Sigmoid colon (tissue), 7 donors: ENCODE measurements around the gene CWC27. TPM values are rescaled to one million over a fixed set of nuclear protein-coding genes. Genes with fewer than 3 reads are reported as not detected.

Experiments used
- DNase-seq: peaks from one replicate; pipeline ENCODE4 v3.0.0-alpha.2; 2019
- H3K27ac ChIP-seq, 4 donors: fragments of 200-600 bp; sonication (generic); one replicate each; pipeline ENCODE4 v1.5.1; 2016 to 2019; ENCODE audit warnings: mild to moderate bottlenecking in 1 of 4
- H3K27me3 ChIP-seq, 3 donors: fragments of 200-600 bp; sonication (generic); one replicate each; pipeline ENCODE4 v1.5.1; 2019; ENCODE audit warnings: mild to moderate bottlenecking in 1 of 3
- H3K36me3 ChIP-seq, 4 donors: fragments of 200-600 bp; sonication (generic); one replicate each; pipeline ENCODE4 v1.5.1; 2016 to 2019
- H3K4me1 ChIP-seq, 4 donors: fragments of 200-600 bp; sonication (generic); one replicate each; pipeline ENCODE4 v1.5.1; 2017 to 2019
- H3K4me3 ChIP-seq, 4 donors: fragments of 200-600 bp; sonication (generic); one replicate each; pipeline ENCODE4 v1.5.1; 2017 to 2019; ENCODE audit warnings: mild to moderate bottlenecking in 2 of 4, moderate library complexity in 1 of 4
- H3K9me3 ChIP-seq, 4 donors: fragments of 200-600 bp in 3 of 4; sonication (generic) in 3 of 4; one replicate each; pipeline versions ENCODE4 v1.5.1 to v1.6.1; 2013 to 2019
- CTCF ChIP-seq, 4 experiments: fragments of 450-650 bp in 3 of 4; fragments of 200-600 bp in 1 of 4; IDR thresholded peaks; one replicate each; pipeline ENCODE4 v1.5.1; 2016 to 2019; ENCODE audit warnings: antibody characterized with exemption in 4 of 4, mild to moderate bottlenecking in 3 of 4, moderate library complexity in 2 of 4
- EP300 ChIP-seq, 4 donors: sonication (generic); formaldehyde crosslinking; IDR thresholded peaks; one replicate each; pipeline ENCODE4 v1.6.1; 2017; ENCODE audit warnings: antibody characterized with exemption in 4 of 4
- POLR2A ChIP-seq, 2 donors: fragments of 450-650 bp; IDR thresholded peaks; one replicate each; pipeline ENCODE4 v1.6.1; 2016; ENCODE audit warnings: antibody characterized with exemption in 2 of 2, mild to moderate bottlenecking in 2 of 2, moderate library complexity in 2 of 2
- POLR2AphosphoS5 ChIP-seq, 4 donors: sonication (generic); formaldehyde crosslinking; IDR thresholded peaks; one replicate each; pipeline ENCODE4 v1.6.1; 2017; ENCODE audit warnings: antibody characterized with exemption in 4 of 4
- WGBS, 2 donors: extraction: QIAGEN DNeasy Blood & Tissue Kit; methylation state at CpG; one replicate each; pipeline ENCODE4 v1.1.7; 2013; 5-methylcytosine and 5-hydroxymethylcytosine counted together
- intact Hi-C: fragments of 100-400 bp; cut with DNase I; formaldehyde crosslinking; loops from one replicate; pipeline ENCODE4 v1.15.1; 2023
- polyA plus RNA-seq, 3 donors: library from polyadenylated mRNA; stranded (reverse); fragments of 200-250 nt; gene quantifications; one replicate each; pipeline ENCODE4 v1.2.3, GENCODE V29; 2013
- total RNA-seq, 4 donors: library from RNA; depleted of rRNA; stranded (reverse); fragments of >200 nt; gene quantifications; one replicate each; pipeline ENCODE4 v1.1.0, GENCODE V29; 2016
- donor health status: healthy with polysubstance abuse.
- donor health status: Bipolar disorder and iron deficiency.
- donor health status: healthy.

CWC27 gene
- total and polyA plus RNA-seq, 7 donors = 11.3 to 27.7 (median 18.9) TPM

- Histone ChIP-seq H3K27ac (no peak overlapping the region), H3K4me1 (no peaks in the 10 kb centered on the region), H3K27me3 (no peaks in the 10 kb centered on the region), H3K36me3 (peaks cover 0 to 24% (median 0%) of the 10 kb centered on the region in 4 donors), H3K4me3 (no peak overlapping the region), H3K9me3 (no peaks in the 10 kb centered on the region)
- no peak for DNase-seq
- intact Hi-C loops = no loop called here
- WGBS, 2 donors = 83 to 95% methylated on average over 1 of the region's 1 CpG
- TF ChIP-seq EP300 (IDR thresholded peaks at IDR 0.05) (no peak), CTCF (IDR thresholded peaks at IDR 0.05) (no peak), POLR2A (IDR thresholded peaks at IDR 0.05) (no peak), POLR2AphosphoS5 (IDR thresholded peaks at IDR 0.05) (no peak)
These were observed 21.5 kb downstream of the CWC27 start for GRCh38 chr5:64790210-64790609.

GRCh38 chr5:64792469-64792868, 23.7 kb downstream of the CWC27 start:
- no peaks in the 10 kb centered on the region for H3K9me3 ChIP-seq
- H3K36me3 ChIP-seq = peaks cover 0 to 8% (median 0%) of the 10 kb centered on the region in 4 donors
- TF ChIP-seq POLR2A (IDR thresholded peaks at IDR 0.05) (no peak), CTCF (IDR thresholded peaks at IDR 0.05) (no peak), POLR2AphosphoS5 (IDR thresholded peaks at IDR 0.05) (no peak), EP300 (IDR thresholded peaks at IDR 0.05) (no peak)
- no peaks in the 10 kb centered on the region for H3K27me3 ChIP-seq
- no peak overlapping the region for H3K4me3 ChIP-seq
- no peaks in the 10 kb centered on the region for H3K4me1 ChIP-seq
- no peak for DNase-seq
- intact Hi-C loops = no loop called here
- no peak overlapping the region for H3K27ac ChIP-seq

- no peaks in the 10 kb centered on the region for H3K4me1 ChIP-seq
- DNase-seq = no peak
- no peaks in the 10 kb centered on the region for H3K27me3 ChIP-seq
- no peak overlapping the region for H3K27ac ChIP-seq
- peaks cover 0 to 5% (median 0%) of the 10 kb centered on the region in 4 donors for H3K36me3 ChIP-seq
- TF ChIP-seq POLR2AphosphoS5 (IDR thresholded peaks at IDR 0.05) = no peak
- TF ChIP-seq EP300 (IDR thresholded peaks at IDR 0.05) = no peak
- no peak for TF ChIP-seq CTCF (IDR thresholded peaks at IDR 0.05)
- no peak for TF ChIP-seq POLR2A (IDR thresholded peaks at IDR 0.05)
- 56 to 76% methylated on average over 3 of the region's 3 CpGs for WGBS, 2 donors
- intact Hi-C loops = no loop called here
- no peaks in the 10 kb centered on the region for H3K9me3 ChIP-seq
- H3K4me3 ChIP-seq = no peak overlapping the region
These were observed 25.5 kb downstream of the CWC27 start for GRCh38 chr5:64794053-64794770.

GRCh38 chr5:64796301-64796700, 27.6 kb downstream of the CWC27 start:
- intact Hi-C loops = no loop called here
- H3K4me3 ChIP-seq = no peak overlapping the region
- TF ChIP-seq CTCF (IDR thresholded peaks at IDR 0.05) (no peak), POLR2A (IDR thresholded peaks at IDR 0.05) (no peak), EP300 (IDR thresholded peaks at IDR 0.05) (no peak), POLR2AphosphoS5 (IDR thresholded peaks at IDR 0.05) (no peak)
- no peak overlapping the region for H3K27ac ChIP-seq
- no peaks in the 10 kb centered on the region for H3K27me3 ChIP-seq
- H3K4me1 ChIP-seq = no peaks in the 10 kb centered on the region
- DNase-seq = no peak
- H3K36me3 ChIP-seq = peaks cover 0 to 14% (median 0%) of the 10 kb centered on the region in 4 donors
- H3K9me3 ChIP-seq = no peaks in the 10 kb centered on the region

GRCh38 chr5:64800926-64801325, 32.2 kb downstream of the CWC27 start:
- WGBS, 2 donors = 90 to 94% methylated on average over 2 of the region's 2 CpGs

More at GRCh38 chr5:64800926-64801325, 32.2 kb downstream of the CWC27 start:
- Histone ChIP-seq H3K36me3 (peaks cover 0 to 46% (median 2%) of the 10 kb centered on the region in 4 donors), H3K27ac (no peak overlapping the region), H3K4me3 (no peak overlapping the region), H3K27me3 (no peaks in the 10 kb centered on the region), H3K9me3 (no peaks in the 10 kb centered on the region), H3K4me1 (no peaks in the 10 kb centered on the region)
- TF ChIP-seq CTCF (IDR thresholded peaks at IDR 0.05) = no peak
- TF ChIP-seq POLR2AphosphoS5 (IDR thresholded peaks at IDR 0.05) = no peak
- TF ChIP-seq EP300 (IDR thresholded peaks at IDR 0.05) = no peak
- TF ChIP-seq POLR2A (IDR thresholded peaks at IDR 0.05) = no peak
- no peak for DNase-seq
- intact Hi-C loops = no loop called here
